ENCODE results near the gene DNAH3.

Gene DNAH3

DNA sequence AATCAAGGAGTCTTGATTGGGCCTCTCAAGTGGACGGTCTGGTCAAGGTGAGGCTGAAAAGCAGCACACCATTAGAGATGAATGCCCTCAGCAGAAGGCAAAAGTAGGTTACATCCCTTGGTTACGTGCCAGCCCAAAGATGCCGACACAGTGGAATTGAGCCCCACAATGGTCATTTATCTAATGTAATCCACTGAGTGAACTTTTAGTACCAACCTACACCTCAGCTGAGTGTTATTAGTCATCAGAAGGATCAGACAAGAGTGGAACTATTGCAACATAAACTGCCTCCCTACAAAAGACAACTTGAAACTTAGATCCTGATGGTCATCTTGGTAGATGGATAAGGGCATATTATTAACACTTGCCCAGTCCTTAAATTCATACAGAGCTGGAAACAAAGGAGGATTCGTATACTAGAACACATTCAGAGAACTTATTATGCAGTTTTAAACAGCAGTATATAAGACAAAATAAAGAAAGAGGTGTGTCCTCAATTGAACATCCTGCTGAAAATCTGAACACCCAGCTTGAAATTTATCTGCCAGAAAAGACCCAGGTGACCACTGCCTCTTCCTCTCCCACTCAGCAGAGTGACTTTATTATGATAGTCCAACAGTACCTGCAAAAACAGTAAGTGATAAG lies 253.3 kb downstream of the DNAH3 start:
- FAIRE-seq (no peak), DNase-seq (ENCODE audit: insufficient read length, low spot score) (no peak)
- TF ChIP-seq CTCF (IDR thresholded peaks at IDR 0.05; ENCODE audit: insufficient read depth, missing control alignments) = no peak

DNA sequence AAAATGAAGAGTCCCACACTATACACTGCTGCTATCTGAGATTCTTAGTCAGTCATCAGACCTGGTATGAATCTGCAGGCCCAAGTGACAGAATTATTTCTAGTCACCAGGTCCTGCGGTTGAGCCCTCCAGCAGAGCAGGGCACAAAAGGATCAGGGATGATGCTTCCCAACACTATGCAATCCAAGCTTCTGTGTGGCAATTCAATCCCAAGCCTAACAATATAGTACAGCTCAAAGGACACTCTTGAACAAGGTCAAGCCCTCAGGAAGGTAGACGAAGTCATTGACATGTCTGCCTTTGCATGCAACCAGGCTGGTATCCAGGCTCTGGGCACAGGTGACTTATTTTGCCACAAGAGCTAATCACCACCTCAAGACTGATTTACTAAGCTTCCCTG lies 256.3 kb downstream of the DNAH3 start:
- no peak for DNase-seq (ENCODE audit: insufficient read length, low spot score)
- TF ChIP-seq CTCF (IDR thresholded peaks at IDR 0.05; ENCODE audit: insufficient read depth, missing control alignments) = no peak
- no peak for FAIRE-seq

DNA sequence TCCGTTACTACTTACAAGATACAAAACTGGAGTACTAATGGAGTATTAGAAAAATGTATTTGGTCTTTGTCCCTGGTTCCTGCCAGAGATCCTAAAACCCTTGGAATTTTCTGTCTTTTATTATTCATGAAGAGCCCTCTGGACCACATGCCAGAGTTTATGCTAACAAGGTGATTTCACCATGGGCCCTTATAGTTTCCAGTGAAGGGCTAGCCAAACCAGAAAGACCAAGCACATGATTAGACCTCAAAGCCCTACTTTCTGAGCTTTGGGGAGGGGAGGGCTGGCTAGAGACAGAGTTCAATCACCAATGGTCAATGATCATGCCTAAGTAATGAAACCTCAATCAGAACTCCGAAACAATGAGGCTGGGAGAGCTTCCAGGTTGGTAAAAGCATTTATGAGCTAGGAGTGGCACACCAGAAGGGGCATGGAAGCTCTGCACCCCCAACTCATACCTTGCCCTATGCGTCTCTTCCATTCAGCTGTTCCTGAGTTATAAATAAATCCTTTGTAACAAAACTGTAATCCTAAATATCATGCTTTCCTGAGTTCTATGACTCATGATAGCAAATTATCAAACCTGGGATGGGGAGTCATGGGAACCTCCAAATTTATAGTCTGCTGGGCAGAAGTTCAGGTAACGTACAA lies 260.9 kb downstream of the DNAH3 start:
- TF ChIP-seq CTCF (IDR thresholded peaks at IDR 0.05; ENCODE audit: insufficient read depth, missing control alignments) = no peak
- DNase-seq (ENCODE audit: insufficient read length, low spot score) = no peak
- FAIRE-seq = no peak

GRCh38 chr16:20887207-20887606 lies 263.4 kb downstream of the DNAH3 start:
- FAIRE-seq = no peak
- no peak for TF ChIP-seq CTCF (IDR thresholded peaks at IDR 0.05; ENCODE audit: insufficient read depth, missing control alignments)
- no peak for DNase-seq (ENCODE audit: insufficient read length, low spot score)

DNA sequence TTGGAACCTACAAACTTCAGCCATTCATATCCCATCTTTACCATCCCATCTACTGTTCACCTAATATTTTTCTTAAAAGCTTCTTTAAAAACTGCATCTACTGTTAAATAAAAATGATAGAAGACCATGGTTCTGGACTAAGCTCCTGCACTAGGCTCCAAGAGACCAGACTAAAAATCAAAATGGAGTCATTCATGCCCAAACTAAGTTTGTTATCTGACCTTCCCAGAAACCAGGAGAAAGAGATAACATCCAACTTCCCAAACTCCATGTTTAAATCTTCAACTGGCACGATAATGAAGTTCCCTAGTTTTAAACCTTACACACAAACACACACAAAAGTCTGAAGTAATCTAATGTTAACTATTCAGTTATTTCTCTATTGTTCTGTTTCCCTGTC lies 264.3 kb downstream of the DNAH3 start:
- DNase-seq (ENCODE audit: insufficient read length, low spot score) (no peak), FAIRE-seq (no peak)
- no peak for TF ChIP-seq CTCF (IDR thresholded peaks at IDR 0.05; ENCODE audit: insufficient read depth, missing control alignments)

DNA sequence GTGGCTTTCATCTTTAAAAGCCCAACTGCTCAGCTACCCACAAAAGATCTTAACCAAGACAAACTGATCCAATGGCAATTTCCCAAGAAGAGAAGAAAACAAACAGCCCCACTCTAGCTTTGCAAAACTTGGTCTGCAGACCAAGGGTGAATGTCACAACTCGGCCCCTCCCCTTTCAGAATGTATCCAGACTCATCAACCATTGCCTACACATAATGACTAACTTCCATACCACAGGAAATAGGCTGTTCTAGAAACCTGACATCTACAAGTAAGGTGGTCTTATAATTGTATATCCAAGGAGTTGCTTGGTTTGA lies 266.4 kb downstream of the DNAH3 start:
- FAIRE-seq (no peak), DNase-seq (ENCODE audit: insufficient read length, low spot score) (no peak)
- no peak for TF ChIP-seq CTCF (IDR thresholded peaks at IDR 0.05; ENCODE audit: insufficient read depth, missing control alignments)

DNA sequence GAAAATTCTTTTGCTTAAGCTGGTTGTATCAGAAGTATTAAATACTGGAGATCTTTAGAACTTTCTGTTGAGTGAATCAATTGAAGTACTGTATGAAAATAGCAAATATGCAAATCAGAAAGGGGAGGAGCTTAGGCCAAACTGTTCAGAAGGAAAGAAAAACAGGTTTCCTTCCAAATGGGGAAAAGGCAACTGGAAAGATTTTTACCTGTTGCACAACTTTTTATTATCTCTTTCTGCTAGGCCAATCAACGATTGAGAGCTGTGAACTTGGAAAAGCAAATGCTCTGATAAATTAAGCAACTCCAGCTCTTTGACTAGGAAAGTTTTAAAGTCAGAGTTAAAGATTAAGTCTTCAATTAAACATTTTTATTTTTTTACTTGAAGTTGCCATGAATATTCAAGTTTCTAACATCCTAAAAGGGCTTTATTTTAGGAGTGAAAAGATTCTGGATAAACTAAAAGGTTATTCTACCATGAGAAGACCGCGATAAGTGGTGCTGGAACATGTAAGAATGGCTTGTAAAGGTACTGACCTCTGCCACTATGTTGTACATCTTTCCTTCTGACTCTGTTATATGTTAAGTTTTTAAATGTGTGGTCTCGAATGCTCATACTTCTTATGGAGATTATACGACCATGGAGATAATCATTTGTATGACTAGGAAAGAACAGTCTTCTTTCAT lies 266.9 kb downstream of the DNAH3 start:
- TF ChIP-seq CTCF (IDR thresholded peaks at IDR 0.05; ENCODE audit: insufficient read depth, missing control alignments) = no peak
- DNase-seq (ENCODE audit: insufficient read length, low spot score) (no peak), FAIRE-seq (no peak)
